Esophagus muscularis mucosa (tissue), 4 donors: ENCODE data around the gene GSG1L. TPM values are rescaled to one million over a fixed set of nuclear protein-coding genes. Genes with fewer than 3 reads are reported as not detected.

Experiments used
- DNase-seq: peaks from one replicate; pipeline ENCODE4 v3.0.0-alpha.2; 2017; ENCODE audit errors: extremely low spot score
- H3K27ac ChIP-seq, 4 donors: fragments of 200-600 bp; sonication (generic); replicated peaks in 1 of 4; 1 replicate in 3 of 4; 2 replicates in 1 of 4; pipeline ENCODE4 v1.5.1; 2016 to 2019; ENCODE audit warnings: mild to moderate bottlenecking in 1 of 4
- H3K27me3 ChIP-seq, 4 donors: fragments of 200-600 bp; sonication (generic); one replicate each; pipeline versions ENCODE4 v1.5.1 to v1.6.0; 2016 to 2019
- H3K36me3 ChIP-seq, 4 donors: fragments of 200-600 bp; sonication (generic); one replicate each; pipeline ENCODE4 v1.5.1; 2016 to 2019
- H3K4me1 ChIP-seq, 4 donors: fragments of 200-600 bp; sonication (generic); one replicate each; pipeline ENCODE4 v1.5.1; 2016 to 2019
- H3K4me3 ChIP-seq, 4 donors: fragments of 200-600 bp; sonication (generic); 1 replicate in 2 of 4; 2 replicates in 2 of 4; pipeline ENCODE4 v1.5.1; 2016 to 2019; ENCODE audit warnings: mild to moderate bottlenecking in 4 of 4, moderate library complexity in 1 of 4
- H3K9me3 ChIP-seq, 4 donors: fragments of 200-600 bp; sonication (generic); 1 replicate in 3 of 4; 2 replicates in 1 of 4; pipeline ENCODE4 v1.5.1; 2016 to 2019
- EP300 ChIP-seq: sonication (generic); formaldehyde crosslinking; IDR thresholded peaks from one replicate; pipeline ENCODE4 v1.6.1; 2017; ENCODE audit warnings: antibody characterized with exemption
- POLR2A ChIP-seq: fragments of 450-650 bp; IDR thresholded peaks from one replicate; pipeline ENCODE4 v1.6.1; 2017; ENCODE audit warnings: antibody characterized with exemption, moderate library complexity, mild to moderate bottlenecking, low read depth
- POLR2AphosphoS5 ChIP-seq, 2 donors: sonication (generic); formaldehyde crosslinking; IDR thresholded peaks; one replicate each; pipeline ENCODE4 v1.6.1; 2017; ENCODE audit warnings: antibody characterized with exemption in 2 of 2
- WGBS: methylation state at CpG from one replicate; pipeline ENCODE4 v1.1.5; 2018; 5-methylcytosine and 5-hydroxymethylcytosine counted together
- intact Hi-C: fragments of 100-400 bp; cut with DNase I; formaldehyde crosslinking; loops from one replicate; pipeline ENCODE4 v1.15.1; 2023
- total RNA-seq, 4 donors: library from RNA; depleted of rRNA; stranded (reverse); fragments of >200 nt; gene quantifications; one replicate each; pipeline versions ENCODE4 v1.1.0 to v1.2.1, GENCODE V29; 2016
- TF ChIP-seq, protein P1 (sequence below), 3 experiments: fragments of 200-600 bp in 2 of 3; fragments of 450-650 bp in 1 of 3; sonication (generic) in 2 of 3; IDR thresholded peaks; one replicate each; pipeline ENCODE4 v1.5.1; 2017 to 2019; ENCODE audit warnings: antibody characterized with exemption in 3 of 3, mild to moderate bottlenecking in 2 of 3, moderate library complexity in 1 of 3

Gene GSG1L
- total RNA-seq, 4 donors from 2014 or later: 0.19 to 0.83 TPM; not detected in 2

DNA sequence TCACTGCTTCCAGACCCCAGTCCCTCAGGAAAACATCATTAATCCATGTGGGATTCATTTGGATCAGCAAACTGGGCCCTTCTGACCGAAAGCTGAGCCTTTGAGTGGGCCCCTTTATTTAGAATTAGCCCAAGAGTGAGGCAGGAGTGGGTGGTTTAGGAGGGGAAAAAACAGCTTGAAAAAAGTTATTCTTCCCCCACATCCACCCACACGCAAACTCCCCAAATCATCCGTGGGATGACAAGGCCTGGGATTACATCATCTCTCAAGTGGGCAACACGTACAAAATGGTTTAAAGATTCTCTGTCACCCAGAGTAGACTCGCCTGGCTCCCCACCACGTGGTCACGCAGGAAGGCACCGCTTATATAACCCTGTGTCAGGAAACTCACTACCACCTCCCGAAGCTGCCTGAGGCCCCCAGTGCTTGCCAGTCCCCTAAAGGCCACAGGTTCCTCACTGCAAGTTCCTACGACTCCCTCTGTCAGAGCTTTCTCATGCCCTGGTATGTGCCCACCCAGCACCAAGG lies 27.6 kb downstream of the GSG1L start:
- Histone ChIP-seq H3K27ac (no peak overlapping the region), H3K36me3 (no peaks in the 10 kb centered on the region), H3K4me3 (no peak overlapping the region), H3K4me1 (no peaks in the 10 kb centered on the region), H3K27me3 (no peaks in the 10 kb centered on the region), H3K9me3 (no peaks in the 10 kb centered on the region)
- intact Hi-C loops: no loop called here
- WGBS: 70% methylated on average over 10 of the region's 10 CpGs
- TF ChIP-seq POLR2AphosphoS5 (IDR thresholded peaks at IDR 0.05): no peak
- no peak for TF ChIP-seq EP300
- TF ChIP-seq, protein P1, sequence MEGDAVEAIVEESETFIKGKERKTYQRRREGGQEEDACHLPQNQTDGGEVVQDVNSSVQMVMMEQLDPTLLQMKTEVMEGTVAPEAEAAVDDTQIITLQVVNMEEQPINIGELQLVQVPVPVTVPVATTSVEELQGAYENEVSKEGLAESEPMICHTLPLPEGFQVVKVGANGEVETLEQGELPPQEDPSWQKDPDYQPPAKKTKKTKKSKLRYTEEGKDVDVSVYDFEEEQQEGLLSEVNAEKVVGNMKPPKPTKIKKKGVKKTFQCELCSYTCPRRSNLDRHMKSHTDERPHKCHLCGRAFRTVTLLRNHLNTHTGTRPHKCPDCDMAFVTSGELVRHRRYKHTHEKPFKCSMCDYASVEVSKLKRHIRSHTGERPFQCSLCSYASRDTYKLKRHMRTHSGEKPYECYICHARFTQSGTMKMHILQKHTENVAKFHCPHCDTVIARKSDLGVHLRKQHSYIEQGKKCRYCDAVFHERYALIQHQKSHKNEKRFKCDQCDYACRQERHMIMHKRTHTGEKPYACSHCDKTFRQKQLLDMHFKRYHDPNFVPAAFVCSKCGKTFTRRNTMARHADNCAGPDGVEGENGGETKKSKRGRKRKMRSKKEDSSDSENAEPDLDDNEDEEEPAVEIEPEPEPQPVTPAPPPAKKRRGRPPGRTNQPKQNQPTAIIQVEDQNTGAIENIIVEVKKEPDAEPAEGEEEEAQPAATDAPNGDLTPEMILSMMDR (IDR thresholded peaks at IDR 0.05): no peak
- no peak for TF ChIP-seq POLR2A
- DNase-seq: no peak

DNA sequence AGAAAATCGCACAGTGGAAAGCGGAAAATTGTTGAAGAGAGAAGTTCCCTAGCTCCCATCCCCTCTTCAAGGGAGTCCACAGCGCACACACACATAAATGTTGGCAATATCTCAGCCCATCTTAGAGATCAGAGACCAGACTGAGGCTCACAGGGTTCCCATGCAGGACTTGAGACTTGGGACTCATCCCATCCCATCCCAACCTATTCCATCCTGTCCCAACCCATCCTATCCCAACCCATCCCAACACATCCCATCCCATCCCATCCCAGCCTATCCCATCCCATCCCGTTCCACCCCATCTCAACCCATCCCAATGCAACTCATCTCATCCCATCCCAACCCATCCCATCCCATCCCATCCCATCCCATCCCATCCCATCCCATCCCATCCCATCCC lies 29.6 kb downstream of the GSG1L start:
- H3K4me1 ChIP-seq: no peaks in the 10 kb centered on the region
- H3K27ac ChIP-seq: no peak overlapping the region
- no peak for DNase-seq
- intact Hi-C loops: no loop called here
- TF ChIP-seq, protein P1 (IDR thresholded peaks at IDR 0.05): no peak
- TF ChIP-seq POLR2A (no peak), POLR2AphosphoS5 (IDR thresholded peaks at IDR 0.05) (no peak), EP300 (no peak)
- 91% methylated on average over 4 of the region's 4 CpGs for WGBS
- no peaks in the 10 kb centered on the region for H3K27me3 ChIP-seq
- no peaks in the 10 kb centered on the region for H3K36me3 ChIP-seq
- no peaks in the 10 kb centered on the region for H3K9me3 ChIP-seq
- no peak overlapping the region for H3K4me3 ChIP-seq

DNA sequence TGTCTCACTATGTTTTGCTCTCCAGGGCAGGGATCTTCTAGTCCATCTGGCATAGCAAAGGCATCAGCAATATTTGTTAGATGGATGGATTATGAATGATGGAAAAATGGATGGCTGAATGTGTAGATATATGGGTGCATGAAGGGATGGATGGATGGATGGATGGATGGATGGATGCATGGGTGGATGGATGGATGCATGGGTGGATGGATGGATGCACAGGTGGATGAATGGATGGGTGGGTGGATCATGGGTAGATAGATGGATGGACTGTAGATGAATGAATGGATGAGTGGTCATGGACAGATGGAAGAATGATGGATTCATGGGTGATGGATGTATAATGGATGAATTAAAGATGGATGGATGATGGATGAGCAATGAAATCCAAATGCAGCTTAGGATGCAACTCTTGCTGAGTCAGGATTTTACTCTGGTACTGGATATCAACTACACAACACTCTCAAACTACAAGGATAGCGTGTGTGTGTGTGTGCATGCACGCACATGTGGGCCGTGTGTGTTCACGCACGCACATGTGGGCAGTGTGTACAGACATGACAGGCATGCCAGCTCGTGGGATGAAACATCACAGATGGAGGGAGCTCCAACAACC lies 34.0 kb downstream of the GSG1L start:
- Histone ChIP-seq H3K27ac (no peak overlapping the region), H3K9me3 (no peaks in the 10 kb centered on the region), H3K36me3 (no peaks in the 10 kb centered on the region), H3K4me1 (no peaks in the 10 kb centered on the region), H3K4me3 (no peak overlapping the region), H3K27me3 (no peaks in the 10 kb centered on the region)
- 87% methylated on average over 6 of the region's 6 CpGs for WGBS
- no peak for DNase-seq
- intact Hi-C loops: no loop called here
- TF ChIP-seq, protein P1 (IDR thresholded peaks at IDR 0.05): no peak

DNA sequence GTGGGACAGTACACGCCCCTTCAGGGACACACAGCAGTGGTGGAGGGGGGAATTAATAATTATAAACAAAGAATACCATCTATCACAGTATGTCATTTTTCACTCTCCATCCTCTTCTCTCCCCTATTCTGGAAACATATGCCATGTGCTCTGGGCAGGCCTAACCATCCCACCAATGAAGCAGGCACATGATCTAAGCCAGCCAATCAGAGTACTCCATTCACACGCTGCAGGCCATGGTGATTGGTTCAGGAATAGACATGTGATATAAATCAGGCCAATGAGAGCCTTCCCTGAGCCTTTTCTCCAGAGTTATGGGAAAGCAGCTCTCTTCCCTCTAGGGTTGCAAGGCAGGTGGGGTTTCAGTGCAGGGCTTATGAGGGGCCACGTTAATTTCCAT lies 36.5 kb downstream of the GSG1L start:
- no peak overlapping the region for H3K4me3 ChIP-seq
- H3K4me1 ChIP-seq: no peaks in the 10 kb centered on the region
- TF ChIP-seq, protein P1 (IDR thresholded peaks at IDR 0.05): no peak
- TF ChIP-seq EP300 (no peak), POLR2A (no peak), POLR2AphosphoS5 (IDR thresholded peaks at IDR 0.05) (no peak)
- H3K36me3 ChIP-seq: no peaks in the 10 kb centered on the region
- intact Hi-C loops: no loop called here
- no peaks in the 10 kb centered on the region for H3K27me3 ChIP-seq
- WGBS: 92% methylated on average over 2 of the region's 3 CpGs
- no peak overlapping the region for H3K27ac ChIP-seq
- H3K9me3 ChIP-seq: peaks cover 0 to 1% (median 0%) of the 10 kb centered on the region in 4 donors
- no peak for DNase-seq

DNA sequence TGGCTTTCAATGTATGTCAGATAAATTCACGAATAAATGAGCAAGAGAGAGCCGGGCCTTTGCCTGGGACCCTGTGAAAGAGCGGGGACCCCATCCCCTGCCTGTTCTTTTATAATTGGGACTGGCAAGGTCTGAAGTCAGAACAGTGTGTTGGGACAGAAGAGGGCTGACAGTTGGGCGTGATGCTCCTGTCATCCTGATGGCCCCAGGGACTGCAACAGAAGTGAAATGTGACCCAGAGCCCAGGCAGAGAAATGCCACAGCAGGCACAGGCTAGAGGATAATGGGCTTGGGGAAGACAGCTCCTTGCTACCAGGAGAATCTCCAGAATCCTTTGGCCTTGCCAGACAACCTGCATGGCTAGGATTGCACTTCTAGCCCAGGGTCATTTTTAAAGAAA lies 37.9 kb downstream of the GSG1L start:
- peaks cover 0 to 14% (median 10%) of the 10 kb centered on the region in 4 donors for H3K9me3 ChIP-seq
- no peak overlapping the region for H3K27ac ChIP-seq
- intact Hi-C loops: no loop called here
- TF ChIP-seq EP300: no peak
- no peak for TF ChIP-seq POLR2A
- TF ChIP-seq, protein P1 (IDR thresholded peaks at IDR 0.05): no peak
- no peak for TF ChIP-seq POLR2AphosphoS5 (IDR thresholded peaks at IDR 0.05)
- no peak for DNase-seq
- H3K4me1 ChIP-seq: no peaks in the 10 kb centered on the region
- H3K27me3 ChIP-seq: no peaks in the 10 kb centered on the region
- H3K4me3 ChIP-seq: no peak overlapping the region
- no peaks in the 10 kb centered on the region for H3K36me3 ChIP-seq
- WGBS: 74% methylated on average over 4 of the region's 4 CpGs
